HepG2 (cell line): Measurements from ENCODE around the gene PLEKHM2. TPM values are rescaled to one million over a fixed set of nuclear protein-coding genes. Genes with fewer than 3 reads are reported as not detected.

ENCODE experiments used
- CEBPB ChIP-seq: IDR thresholded peaks from 2 replicates; pipeline ENCODE4 v1.6.1; 2011; ENCODE audit warnings: low read depth, low read length, improper control_type of control experiment, borderline replicate concordance
- IKZF1 ChIP-seq: fragments of 450-650 bp; IDR thresholded peaks from 2 replicates; pipeline ENCODE4 v1.7.1; 2016
- IRF1 ChIP-seq: sonication (generic); formaldehyde crosslinking; IDR thresholded peaks from 2 replicates; pipeline ENCODE4 v1.4.0; 2020; ENCODE audit warnings: low read depth, mild to moderate bottlenecking, missing genetic modification reagents
- MED8 ChIP-seq: sonication (generic); formaldehyde crosslinking; IDR thresholded peaks from 2 replicates; pipeline ENCODE4 v1.8.1; 2023; ENCODE audit warnings: mild to moderate bottlenecking, missing genetic modification reagents; ENCODE audit not compliant: insufficient replicate concordance
- MTF2 ChIP-seq: sonication (generic); formaldehyde crosslinking; IDR thresholded peaks from 2 replicates; pipeline ENCODE4 v1.5.0; 2020; ENCODE audit warnings: missing genetic modification reagents, borderline replicate concordance
- MXD4 ChIP-seq: IDR thresholded peaks from 2 replicates; pipeline ENCODE4 v1.6.1; 2016; ENCODE audit warnings: mild to moderate bottlenecking, missing biosample characterization, missing genetic modification reagents
- NKX3-1 ChIP-seq: sonication (generic); formaldehyde crosslinking; IDR thresholded peaks from 2 replicates; pipeline ENCODE4 v1.5.0; 2020; ENCODE audit warnings: missing genetic modification reagents
- PRDM4 ChIP-seq: sonication (generic); formaldehyde crosslinking; IDR thresholded peaks from 2 replicates; pipeline ENCODE4 v1.9.0; 2021; ENCODE audit warnings: missing genetic modification reagents, borderline replicate concordance
- PRMT3 ChIP-seq: sonication (generic); formaldehyde crosslinking; IDR thresholded peaks from 2 replicates; pipeline ENCODE4 v1.8.1; 2022; ENCODE audit warnings: low read depth, mild to moderate bottlenecking, moderate library complexity, missing genetic modification reagents, borderline replicate concordance
- REPIN1 ChIP-seq: sonication (generic); formaldehyde crosslinking; IDR thresholded peaks from 2 replicates; pipeline ENCODE4 v1.8.0; 2022; ENCODE audit warnings: missing genetic modification reagents, low read depth, mild to moderate bottlenecking, borderline replicate concordance
- SNAI1 ChIP-seq: sonication (generic); formaldehyde crosslinking; IDR thresholded peaks from 2 replicates; pipeline ENCODE4 v1.5.0; 2020; ENCODE audit warnings: mild to moderate bottlenecking, missing genetic modification reagents, borderline replicate concordance
- TFE3 ChIP-seq: IDR thresholded peaks from 2 replicates; pipeline ENCODE4 v1.6.1; 2016
- ZNF276 ChIP-seq: sonication (generic); formaldehyde crosslinking; IDR thresholded peaks from 2 replicates; pipeline ENCODE4 v1.4.0; 2020; ENCODE audit warnings: mild to moderate bottlenecking, low read depth, missing genetic modification reagents
- ZNF331 ChIP-seq: sonication (generic); formaldehyde crosslinking; IDR thresholded peaks from 2 replicates; pipeline ENCODE4 v1.4.0; 2020; ENCODE audit warnings: missing genetic modification reagents
- ZNF496 ChIP-seq: sonication (generic); formaldehyde crosslinking; IDR thresholded peaks from 2 replicates; pipeline ENCODE4 v1.8.1; 2023; ENCODE audit warnings: mild to moderate bottlenecking, moderate library complexity, missing genetic modification reagents; ENCODE audit not compliant: insufficient replicate concordance
- ZNF512B ChIP-seq: sonication (generic); formaldehyde crosslinking; IDR thresholded peaks from 2 replicates; pipeline ENCODE4 v1.5.1; 2020; ENCODE audit warnings: missing genetic modification reagents, mild to moderate bottlenecking, borderline replicate concordance
- ZNF546 ChIP-seq: sonication (generic); formaldehyde crosslinking; conservative IDR thresholded peaks from 2 replicates; pipeline ENCODE4 v1.8.1; 2023; ENCODE audit warnings: mild to moderate bottlenecking, missing genetic modification reagents
- ZNF850 ChIP-seq: sonication (generic); formaldehyde crosslinking; conservative IDR thresholded peaks from 2 replicates; pipeline ENCODE4 v1.9.0; 2021; ENCODE audit warnings: mild to moderate bottlenecking, missing genetic modification reagents
- ZNF878 ChIP-seq: sonication (generic); formaldehyde crosslinking; IDR thresholded peaks from 2 replicates; pipeline ENCODE4 v1.8.1; 2023; ENCODE audit warnings: mild to moderate bottlenecking, missing genetic modification reagents, moderate library complexity
- polyA plus RNA-seq, 8 experiments: library from polyadenylated mRNA; depleted of rRNA in 3 of 8; stranded (reverse) in 7 of 8; unstranded in 1 of 8; fragments of >200 nt; fragmentation: Illumina TruSeq in 4 of 8; extraction: Trizol in 4 of 8; gene quantifications; 2 replicates each; pipeline versions ENCODE4 v1.2.1 to v1.2.3, GENCODE V29; 2011 to 2016; ENCODE audit warnings: low read depth in 4 of 8, missing spikeins in 1 of 8, mixed read lengths in 1 of 8; ENCODE audit not compliant: insufficient read depth in 1 of 8
- total RNA-seq, 5 experiments: library from RNA; depleted of rRNA; stranded (reverse); fragments of >200 nt; fragmentation: Illumina TruSeq; extraction: Trizol; gene quantifications; 2 replicates each; pipeline ENCODE4 v1.2.3, GENCODE V29; 2016; ENCODE audit warnings: low read depth in 1 of 5

PLEKHM2 gene
- total and polyA plus RNA-seq, 2 of the 13 experiments (the other 11 are each of a cell fraction or from before 2014, with no cell fraction given): 16.5 to 27.3 TPM

GRCh38 chr1:15740924-15741850 is 57.1 kb downstream of the PLEKHM2 start (continued):
- TF ChIP-seq ZNF512B (CRISPR knock-in tag) (no peak), PRDM4 (CRISPR knock-in tag) (no peak), MXD4 (CRISPR knock-in tag) (peak; percentile 35; the same call in 1 of the 2 replicates), SNAI1 (CRISPR knock-in tag) (no peak), ZNF331 (peak; percentile 59; the same call in 1 of the 2 replicates), TFE3 (CRISPR knock-in tag) (no peak), REPIN1 (peak; percentile 43; the same call in 1 of the 2 replicates), ZNF496 (CRISPR knock-in tag) (no peak), NKX3-1 (CRISPR knock-in tag) (no peak), MTF2 (CRISPR knock-in tag) (no peak), ZNF878 (no peak), MED8 (CRISPR knock-in tag) (no peak), ZNF850 (CRISPR knock-in tag) (no peak), PRMT3 (CRISPR knock-in tag) (no peak), ZNF276 (no peak), IRF1 (CRISPR knock-in tag) (no peak), ZNF546 (no peak), CEBPB (no peak), IKZF1 (no peak)
